HG02852 (cell line): ENCODE data around the gene ZNF708.
"Not testable (repeated sequence)": the region's sequence is repeated elsewhere in the genome, so short reads cannot be mapped to it uniquely, and the experiment has no call there.

ENCODE experiments used
- ATAC-seq: cut with Tn5 transposase; IDR thresholded peaks from one replicate; pipeline ENCODE4 v1.9.1; 2021; ENCODE audit warnings: mild to moderate bottlenecking, moderate library complexity; ENCODE audit not compliant: unreplicated experiment

Gene ZNF708

DNA sequence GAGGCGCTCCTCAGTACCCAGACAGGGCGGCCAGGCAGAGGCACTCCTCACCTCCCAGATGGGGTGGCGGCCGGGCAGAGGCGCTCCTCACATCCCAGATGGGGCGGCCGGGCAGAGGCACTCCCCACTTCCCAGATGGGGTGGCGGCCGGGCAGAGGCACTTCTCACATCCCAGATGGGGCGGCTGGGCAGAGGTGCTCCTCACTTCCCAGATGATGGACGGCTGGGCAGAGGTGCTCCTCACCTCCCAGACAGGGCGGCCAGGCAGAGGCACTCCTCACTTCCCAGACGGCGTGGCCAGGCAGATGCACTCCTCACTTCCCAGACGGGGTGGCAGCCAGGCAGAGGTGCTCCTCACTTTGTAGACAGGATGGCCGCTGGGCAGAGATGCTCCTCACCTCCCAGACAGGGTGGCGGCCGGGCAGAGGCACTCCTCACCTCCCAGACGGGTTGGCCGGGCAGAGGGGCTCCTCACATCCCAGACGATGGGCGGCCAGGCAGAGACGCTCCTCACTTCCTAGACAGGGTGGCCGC lies 68.3 kb downstream of the ZNF708 start:
- not testable (repeated sequence) for ATAC-seq

GRCh38 chr19:21260164-21260847 lies 68.9 kb downstream of the ZNF708 start:
- ATAC-seq = no peak

DNA sequence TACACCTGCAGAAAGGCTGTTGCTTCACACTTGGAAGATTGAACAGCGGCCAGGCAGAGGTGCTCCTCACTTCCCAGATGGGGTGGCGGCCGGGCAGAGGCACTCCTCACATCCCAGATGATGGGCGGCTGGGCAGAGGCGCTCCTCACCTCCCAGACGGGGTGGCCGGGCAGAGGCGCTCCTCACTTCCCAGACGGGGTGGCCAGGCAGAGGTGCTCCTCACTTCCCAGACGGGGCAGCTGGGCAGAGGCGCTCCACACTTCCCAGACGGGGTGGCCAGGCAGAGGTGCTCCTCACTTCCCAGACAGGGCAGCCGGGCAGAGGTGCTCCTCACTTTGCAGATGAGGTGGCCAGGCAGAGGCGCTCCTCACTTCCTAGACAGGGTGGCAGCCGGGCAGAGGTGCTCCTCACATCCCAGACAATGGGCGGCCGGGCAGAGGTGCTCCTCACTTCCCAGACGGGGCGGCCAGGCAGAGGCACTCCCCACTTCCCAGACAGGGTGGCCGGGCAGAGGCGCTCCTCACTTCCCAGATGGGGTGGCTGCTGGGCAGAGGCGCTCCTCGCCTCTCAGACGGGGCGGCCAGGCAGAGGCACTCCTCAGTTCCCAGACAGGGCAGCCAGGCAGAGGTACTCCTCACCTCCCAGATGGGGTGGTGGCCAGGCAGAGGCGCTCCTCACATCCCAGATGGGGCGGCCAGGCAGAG lies 69.6 kb downstream of the ZNF708 start:
- ATAC-seq = not testable (repeated sequence)

DNA sequence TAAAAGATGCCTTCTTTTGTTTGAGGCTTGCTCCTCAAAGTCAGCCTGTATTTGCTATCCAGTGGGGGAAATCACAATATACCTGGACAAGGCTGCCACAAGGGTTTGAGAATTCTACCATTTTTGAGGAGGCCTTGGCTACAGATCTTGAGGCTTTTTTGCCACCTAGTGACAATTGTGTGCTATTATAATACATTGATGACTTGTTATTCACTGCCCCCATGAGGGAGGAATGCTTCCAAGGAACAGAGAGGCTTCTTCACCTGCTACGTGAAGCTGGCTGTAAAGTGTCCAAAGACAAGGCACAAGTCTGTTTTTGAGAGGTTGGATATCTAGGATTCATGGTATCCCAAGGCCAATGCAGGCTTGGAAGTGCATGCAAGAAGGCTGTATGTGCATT lies 72.5 kb downstream of the ZNF708 start:
- ATAC-seq = no peak
